Stimulated activated CD8-positive, alpha-beta memory T cell treated with anti-CD3 and anti-CD28 coated beads, Interleukin-2, amount 100 ng/mL, for 48 hours (primary cell): ENCODE results near the gene ACTBL2.

Experiments used
- DNase-seq, 2 donors: peaks; one replicate each; pipeline ENCODE4 v3.0.0-alpha.2; 2020; ENCODE audit warnings: low read depth in 2 of 2

Gene ACTBL2

DNA sequence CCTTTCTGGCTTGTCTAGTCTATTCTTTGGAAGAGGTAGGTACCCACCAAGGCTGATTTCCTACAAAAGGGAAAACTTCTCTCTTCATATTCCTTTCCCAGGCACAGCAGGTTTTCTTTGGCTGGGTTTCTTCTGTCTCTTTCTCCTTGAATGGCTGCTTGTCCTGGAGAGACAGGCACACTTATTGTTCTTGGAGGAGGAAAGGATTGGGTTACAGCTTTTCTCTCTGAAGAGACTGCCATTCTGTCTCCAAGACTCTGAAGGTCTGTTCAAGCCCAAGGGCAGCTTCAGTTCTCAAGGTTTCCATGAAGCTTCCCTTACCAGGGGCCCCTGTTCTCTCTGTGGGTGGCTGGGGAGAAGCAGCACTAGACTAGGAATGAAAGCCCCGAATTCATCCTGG lies 33.9 kb downstream of the ACTBL2 start:
- no peak for DNase-seq

DNA sequence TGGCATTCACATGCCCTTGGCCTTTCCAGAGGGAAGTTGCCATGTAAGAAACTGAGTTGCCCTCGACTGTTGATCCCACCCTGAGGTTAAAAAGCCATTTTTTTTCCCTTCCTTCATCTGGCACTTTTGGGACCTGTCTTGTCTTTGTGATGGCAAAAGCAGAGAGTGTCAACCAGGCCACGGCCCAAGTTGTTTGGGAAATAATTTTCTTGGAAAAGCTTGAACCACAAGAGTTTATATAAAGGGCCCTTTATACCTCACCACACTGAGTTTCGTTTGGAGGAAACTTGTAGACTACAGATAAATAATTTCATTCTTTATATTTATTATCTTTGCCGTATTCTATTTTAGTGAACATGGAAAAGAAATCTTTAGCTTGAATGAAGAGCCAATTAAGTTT lies 34.3 kb downstream of the ACTBL2 start:
- no peak for DNase-seq

GRCh38 chr5:57447658-57448057 lies 35.0 kb downstream of the ACTBL2 start:
- DNase-seq: no peak

DNA sequence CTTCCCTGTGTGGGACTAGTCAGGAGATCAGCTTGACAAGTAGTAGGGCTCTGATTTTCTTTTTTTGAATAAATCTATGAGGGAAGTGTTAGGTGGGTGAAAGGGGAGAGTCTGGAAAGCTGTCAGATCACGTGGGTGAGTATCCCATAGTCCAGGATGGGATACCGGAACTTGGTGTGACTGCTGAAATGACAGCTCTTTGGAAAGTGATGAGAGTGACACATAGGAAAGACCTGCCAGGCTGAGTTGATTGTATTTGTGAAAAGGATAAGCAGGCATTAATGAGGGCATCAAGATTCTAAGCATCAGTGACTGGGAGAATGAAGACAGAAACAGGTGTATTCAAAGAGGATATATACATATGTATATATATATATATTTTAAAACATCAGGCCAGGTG lies 35.6 kb downstream of the ACTBL2 start:
- no peak for DNase-seq

DNA sequence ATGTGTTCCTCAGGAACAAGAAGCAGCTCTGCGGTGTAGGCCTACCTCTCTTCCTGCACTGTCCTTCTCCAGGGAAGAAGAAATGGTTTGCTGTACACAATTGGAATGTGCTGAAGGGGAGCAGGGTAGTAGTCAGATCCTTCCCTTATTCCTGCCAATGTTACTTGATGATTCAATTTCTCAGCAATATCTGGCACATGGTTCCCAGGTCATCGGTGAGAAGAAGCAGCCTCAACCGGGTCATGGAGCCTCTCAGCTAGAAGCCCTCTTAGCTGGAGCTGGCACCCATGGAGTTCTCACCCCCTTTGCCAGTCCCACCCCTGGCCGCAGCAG lies 36.9 kb downstream of the ACTBL2 start:
- DNase-seq: no peak

GRCh38 chr5:57445006-57445704 lies 37.5 kb downstream of the ACTBL2 start:
- no peak for DNase-seq

GRCh38 chr5:57442080-57442839 lies 40.4 kb downstream of the ACTBL2 start:
- DNase-seq: no peak

DNA sequence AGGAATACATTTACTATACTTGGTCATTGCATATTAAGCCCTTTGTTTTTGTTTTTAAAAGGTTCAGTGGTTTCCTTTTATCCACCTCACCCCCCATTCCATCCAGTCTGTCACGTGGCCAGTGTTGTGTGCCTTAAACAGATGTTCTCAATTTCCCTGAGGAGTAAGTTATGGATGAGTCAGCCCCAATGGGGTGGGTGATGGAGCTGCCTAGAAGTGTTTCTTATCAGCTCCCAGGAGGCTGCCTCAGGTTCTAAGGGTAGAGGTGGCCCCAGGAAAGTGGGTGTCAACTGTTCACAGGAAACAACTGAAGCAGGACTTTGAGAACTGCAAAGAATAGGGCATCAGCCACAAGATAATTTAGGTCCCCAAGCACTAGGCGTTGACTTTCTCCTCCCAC lies 41.1 kb downstream of the ACTBL2 start:
- DNase-seq: no peak

GRCh38 chr5:57439601-57440000 lies 43.0 kb downstream of the ACTBL2 start:
- no peak for DNase-seq

DNA sequence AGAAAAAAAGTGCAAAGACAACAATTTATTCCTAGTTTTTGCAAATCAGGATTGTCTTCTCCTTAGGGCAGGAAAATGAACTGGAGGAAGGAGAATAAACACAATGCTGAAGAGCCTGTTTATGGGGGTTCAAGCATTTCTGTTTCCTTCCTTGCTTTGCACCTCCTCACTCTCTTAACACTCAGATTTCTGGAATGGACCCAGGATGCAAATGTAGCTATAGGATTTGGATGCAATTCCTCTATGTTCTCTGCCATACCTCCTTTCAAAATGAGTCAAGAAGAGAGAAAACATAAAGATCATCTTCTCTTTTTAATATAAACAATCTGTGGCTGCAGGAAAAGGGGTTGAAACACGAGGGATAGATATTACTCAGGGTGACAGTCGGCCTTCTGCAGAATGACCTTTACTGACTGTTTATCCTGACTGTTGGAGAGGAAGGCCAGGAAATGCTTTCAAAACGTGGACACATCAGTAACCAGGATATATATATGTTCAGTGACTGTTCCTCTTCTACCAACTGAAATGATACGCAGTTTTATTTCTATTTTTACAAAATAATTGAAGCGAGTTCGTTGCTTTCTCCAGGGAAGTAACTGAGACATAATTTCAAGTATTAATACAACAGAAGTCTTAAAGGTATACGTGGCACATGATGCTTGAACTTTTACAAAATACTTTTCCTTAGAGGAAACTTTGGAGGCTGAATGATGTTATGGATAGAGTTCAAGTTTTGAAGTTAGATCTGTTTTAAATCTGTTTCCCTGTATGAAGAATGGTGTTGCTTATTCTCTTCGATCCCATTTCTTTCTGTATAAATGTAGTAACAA lies 44.4 kb downstream of the ACTBL2 start:
- no peak for DNase-seq

DNA sequence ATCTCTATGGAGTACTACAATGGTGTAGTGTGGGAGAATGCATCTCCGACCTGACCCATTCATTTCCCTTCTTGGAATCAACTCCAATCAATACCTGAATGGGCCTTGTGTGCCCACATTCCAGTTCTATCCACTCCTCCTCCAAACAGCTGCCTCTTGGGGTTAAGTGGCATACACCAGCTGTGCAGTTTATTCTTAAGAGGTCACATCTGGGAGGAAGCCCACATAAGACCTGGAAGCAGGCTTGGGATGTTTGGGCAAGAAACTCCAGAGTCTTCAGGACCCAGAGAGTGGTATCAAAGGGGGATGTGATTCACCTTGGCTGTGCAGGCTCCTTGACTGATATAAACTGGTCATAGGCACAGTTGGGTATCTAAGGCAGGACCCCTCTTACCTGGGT lies 46.0 kb downstream of the ACTBL2 start:
- DNase-seq: no peak

GRCh38 chr5:57435701-57436134 lies 46.9 kb downstream of the ACTBL2 start:
- no peak for DNase-seq

GRCh38 chr5:57434683-57435082 lies 47.9 kb downstream of the ACTBL2 start:
- no peak for DNase-seq

- DNase-seq: no peak
Observed at GRCh38 chr5:57434227-57434640, 48.4 kb downstream of the ACTBL2 start.

DNA sequence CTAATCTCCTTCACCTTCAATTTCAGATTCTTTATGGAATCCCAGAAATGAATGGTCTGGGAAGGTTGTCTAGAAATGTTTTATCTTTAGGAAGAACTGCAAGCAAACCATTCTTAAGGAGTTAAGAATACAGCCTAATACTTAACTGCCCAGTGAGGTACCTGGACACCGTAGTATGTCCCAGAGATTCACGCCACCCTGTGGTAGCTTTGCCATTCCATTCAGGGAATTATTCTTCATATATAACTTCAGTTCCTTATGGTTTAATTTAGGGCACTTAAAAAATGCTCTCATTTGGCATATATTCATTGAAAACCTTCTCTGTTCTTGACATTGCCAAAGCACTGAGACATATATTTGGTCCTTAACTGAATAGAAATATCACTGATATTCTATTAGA lies 49.7 kb downstream of the ACTBL2 start:
- DNase-seq: no peak

DNA sequence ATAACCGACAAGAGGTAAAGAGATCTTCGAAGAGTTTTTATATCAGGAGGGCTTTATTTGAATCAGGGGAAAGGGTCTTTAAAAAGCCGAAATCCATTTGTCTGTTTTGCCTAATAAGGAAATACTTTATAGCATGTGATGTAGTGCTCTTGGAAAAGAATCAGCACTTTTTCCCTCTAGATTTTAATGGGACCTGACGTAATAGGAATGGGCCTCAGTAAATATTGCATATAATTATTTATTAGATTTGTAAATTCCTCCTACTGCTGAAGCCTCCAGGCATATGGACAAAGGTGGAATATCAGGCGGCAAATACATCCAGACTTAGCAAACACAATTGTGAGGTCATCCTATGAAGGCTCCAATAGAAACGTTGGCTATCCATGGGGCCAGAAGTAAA lies 50.9 kb downstream of the ACTBL2 start:
- DNase-seq: no peak
